H9 (cell line): ENCODE results near the gene DDX21. TPM values are rescaled to one million over a fixed set of nuclear protein-coding genes. Genes with fewer than 3 reads are reported as not detected.
A peak's percentile ranks its signal among the peaks of the same experiment; 100 is the strongest.
"Not testable (repeated sequence)": the region's sequence is repeated elsewhere in the genome, so short reads cannot be mapped to it uniquely, and the experiment has no call there.

Source experiments
- DNase-seq: peaks from one replicate; pipeline ENCODE4 v3.0.0-alpha.2; 2017
- H2AFZ ChIP-seq: one replicate; pipeline ENCODE4 v1.6.1; 2013; ENCODE audit warnings: mild to moderate bottlenecking, low read length, control low read depth, moderate library complexity
- H2AK5ac ChIP-seq: 2 replicates; pipeline ENCODE4 v1.6.1; 2013; ENCODE audit warnings: low read length, control low read depth, mixed read lengths; ENCODE audit not compliant: insufficient read length
- H2BK120ac ChIP-seq: one replicate; pipeline ENCODE4 v1.6.1; 2013; ENCODE audit warnings: low read depth, mild to moderate bottlenecking, low read length, control low read depth, inconsistent platforms; ENCODE audit not compliant: poor library complexity, severe bottlenecking
- H2BK12ac ChIP-seq: 2 replicates; pipeline ENCODE4 v1.6.1; 2013; ENCODE audit warnings: low read length, control low read depth, mixed read lengths, low read depth; ENCODE audit not compliant: insufficient read length
- H2BK15ac ChIP-seq: 2 replicates; pipeline ENCODE4 v1.6.1; 2013; ENCODE audit warnings: low read depth, low read length, control low read depth
- H2BK20ac ChIP-seq: one replicate; pipeline ENCODE4 v1.6.1; 2013; ENCODE audit warnings: low read depth, mild to moderate bottlenecking, low read length, control low read depth, inconsistent platforms; ENCODE audit not compliant: poor library complexity, severe bottlenecking
- H2BK5ac ChIP-seq: 2 replicates; pipeline ENCODE4 v1.6.1; 2013; ENCODE audit warnings: low read length, control low read depth, mixed read lengths; ENCODE audit not compliant: insufficient read length
- H3K14ac ChIP-seq: 2 replicates; pipeline ENCODE4 v1.6.1; 2013; ENCODE audit warnings: low read length, control low read depth; ENCODE audit not compliant: insufficient read depth
- H3K18ac ChIP-seq: 2 replicates; pipeline ENCODE4 v1.6.1; 2013; ENCODE audit warnings: low read depth, mild to moderate bottlenecking, mixed read lengths, low read length, control low read depth; ENCODE audit not compliant: insufficient read length
- H3K23ac ChIP-seq: 2 replicates; pipeline ENCODE4 v1.6.1; 2013; ENCODE audit warnings: low read length, control low read depth, mixed read lengths, low read depth; ENCODE audit not compliant: insufficient read length
- H3K23me2 ChIP-seq: 2 replicates; pipeline ENCODE4 v1.6.1; 2013; ENCODE audit warnings: low read depth, mild to moderate bottlenecking, mixed read lengths, low read length, control low read depth; ENCODE audit not compliant: insufficient read length, poor library complexity, severe bottlenecking
- H3K27ac ChIP-seq: 2 replicates; pipeline ENCODE4 v1.5.1; 2013; ENCODE audit warnings: low read length, control low read depth, mixed read lengths, low read depth; ENCODE audit not compliant: insufficient read length
- H3K27me3 ChIP-seq: 2 replicates; pipeline ENCODE4 v1.6.1; 2013; ENCODE audit warnings: low read length, control low read depth, inconsistent platforms; ENCODE audit not compliant: insufficient read depth
- H3K4ac ChIP-seq: 2 replicates; pipeline ENCODE4 v1.6.1; 2013; ENCODE audit warnings: low read depth, mild to moderate bottlenecking, control low read depth, inconsistent platforms, low read length, moderate library complexity
- H3K4me1 ChIP-seq: 2 replicates; pipeline ENCODE4 v1.6.1; 2013; ENCODE audit warnings: low read length, control low read depth, inconsistent platforms; ENCODE audit not compliant: insufficient read depth
- H3K4me2 ChIP-seq: 2 replicates; pipeline ENCODE4 v1.6.1; 2013; ENCODE audit warnings: low read length, control low read depth, mixed read lengths; ENCODE audit not compliant: insufficient read length, insufficient read depth
- H3K56ac ChIP-seq: 2 replicates; pipeline ENCODE4 v1.6.1; 2013; ENCODE audit warnings: low read depth, mild to moderate bottlenecking, mixed read lengths, low read length, control low read depth; ENCODE audit not compliant: insufficient read length
- H3K79me1 ChIP-seq: 2 replicates; pipeline ENCODE4 v1.6.1; 2013; ENCODE audit warnings: low read depth, mild to moderate bottlenecking, moderate library complexity, low read length, control low read depth, inconsistent platforms; ENCODE audit not compliant: insufficient read depth, poor library complexity, severe bottlenecking
- H3K79me2 ChIP-seq: 2 replicates; pipeline ENCODE4 v1.6.1; 2013; ENCODE audit warnings: low read length, control low read depth, inconsistent platforms; ENCODE audit not compliant: insufficient read depth
- H3K9ac ChIP-seq: 2 replicates; pipeline ENCODE4 v1.6.1; 2013; ENCODE audit warnings: low read length, control low read depth, mixed read lengths; ENCODE audit not compliant: insufficient read length; ENCODE audit errors: extremely low read depth
- H3K9me3 ChIP-seq: one replicate; pipeline ENCODE4 v1.6.1; 2013; ENCODE audit warnings: low read depth, low read length, inconsistent platforms; ENCODE audit not compliant: control insufficient read depth
- H3T11ph ChIP-seq: one replicate; pipeline ENCODE4 v1.6.1; 2013; ENCODE audit warnings: mild to moderate bottlenecking, low read length, control low read depth, inconsistent platforms
- H4K20me1 ChIP-seq: one replicate; pipeline ENCODE4 v1.6.1; 2013; ENCODE audit not compliant: control insufficient read depth, insufficient read length, insufficient read depth
- H4K5ac ChIP-seq: 2 replicates; pipeline ENCODE4 v1.6.1; 2013; ENCODE audit warnings: low read depth, mild to moderate bottlenecking, mixed read lengths, low read length, control low read depth; ENCODE audit not compliant: insufficient read length
- H4K8ac ChIP-seq: replicated peaks from 2 replicates; pipeline ENCODE4 v1.6.1; 2013; ENCODE audit warnings: low read length, control low read depth, mixed read lengths, low read depth; ENCODE audit not compliant: insufficient read length
- H4K91ac ChIP-seq: 2 replicates; pipeline ENCODE4 v1.6.1; 2013; ENCODE audit warnings: low read depth, mild to moderate bottlenecking, moderate library complexity, mixed read lengths, low read length, control low read depth; ENCODE audit not compliant: insufficient read length
- H3K27ac Mint-ChIP-seq, 3 experiments: 2 replicates in 2 of 3; 3 replicates in 1 of 3; pipeline ENCODE4 v1.8.0; 2020 to 2021; ENCODE audit warnings: mixed read lengths in 3 of 3, mild to moderate bottlenecking in 1 of 3, moderate library complexity in 1 of 3
- H3K27me3 Mint-ChIP-seq: 2 replicates; pipeline ENCODE4 v1.8.0; 2021; ENCODE audit warnings: low read depth, mild to moderate bottlenecking, moderate library complexity, mixed read lengths
- H3K36me3 Mint-ChIP-seq, 3 experiments: 2 replicates in 2 of 3; 3 replicates in 1 of 3; pipeline ENCODE4 v1.8.0; 2020 to 2021; ENCODE audit warnings: low read depth in 3 of 3, mixed read lengths in 3 of 3; ENCODE audit not compliant: insufficient read depth in 1 of 3
- H3K4me1 Mint-ChIP-seq, 2 experiments: 2 replicates each; pipeline ENCODE4 v1.8.0; 2020; ENCODE audit warnings: mixed read lengths in 2 of 2
- H3K4me3 Mint-ChIP-seq, 2 experiments: 2 replicates in 1 of 2; 3 replicates in 1 of 2; pipeline ENCODE4 v1.8.0; 2020 to 2021; ENCODE audit warnings: mild to moderate bottlenecking in 2 of 2, mixed read lengths in 2 of 2, moderate library complexity in 1 of 2
- H3K9me3 Mint-ChIP-seq, 2 experiments: 2 replicates in 1 of 2; 3 replicates in 1 of 2; pipeline ENCODE4 v1.8.0; 2020; ENCODE audit warnings: mild to moderate bottlenecking in 2 of 2, mixed read lengths in 2 of 2, moderate library complexity in 1 of 2
- CTCF ChIP-seq: fragments of 200-600 bp; sonication (generic); conservative IDR thresholded peaks from 3 replicates; pipeline ENCODE4 v1.8.0; 2021; ENCODE audit warnings: antibody characterized with exemption, mild to moderate bottlenecking
- WGBS: extraction: QIAGEN DNeasy Blood & Tissue Kit; methylation state at CpG from one replicate; pipeline ENCODE4 v1.1.7; 2013; ENCODE audit warnings: missing lambda C conversion rate, low lambda C conversion rate, mixed read lengths; ENCODE audit not compliant: insufficient read length; ENCODE audit errors: extremely low coverage; 5-methylcytosine and 5-hydroxymethylcytosine counted together
- total RNA-seq: library from RNA; stranded (reverse); gene quantifications from 2 replicates; pipeline ENCODE4 v1.2.1, GENCODE V29; 2021

Gene DDX21
- total RNA-seq, 1 experiment from 2014 or later: 180 TPM

DNA sequence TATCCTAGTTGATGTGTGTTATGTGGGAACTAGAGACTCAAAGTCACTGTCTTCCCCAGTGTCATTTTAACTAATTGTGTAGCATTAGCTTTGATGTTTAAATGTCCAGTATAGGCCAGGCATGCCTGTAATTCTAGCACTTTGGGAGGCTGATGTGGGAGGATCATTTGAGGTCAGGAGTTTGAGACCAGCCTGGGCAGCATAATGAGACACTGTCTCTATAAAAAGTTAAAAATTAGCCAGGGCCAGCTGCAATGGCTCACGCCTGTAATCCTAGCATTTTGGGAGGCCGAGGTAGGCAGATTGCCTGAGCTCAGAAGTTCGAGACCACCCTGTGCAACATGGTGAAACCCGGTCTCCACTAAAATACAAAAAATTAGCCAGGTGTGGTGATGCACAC is 30.5 kb upstream of the DDX21 start:
- Histone ChIP-seq H2BK12ac (no peak overlapping the region), H3K9ac (no peak overlapping the region), H4K20me1 (no peaks in the 10 kb centered on the region), H2BK120ac (no peak overlapping the region), H3K23me2 (no peaks in the 10 kb centered on the region), H4K91ac (no peak overlapping the region), H2AFZ (no peak overlapping the region), H3K4me2 (no peak overlapping the region), H3K79me2 (no peaks in the 10 kb centered on the region), H4K8ac (no peak overlapping the region), H3K27me3 (no peaks in the 10 kb centered on the region), H3K27ac (no peak overlapping the region), H3K14ac (no peak overlapping the region), H2BK15ac (no peak overlapping the region), H3K23ac (no peak overlapping the region), H2BK5ac (no peak overlapping the region), H2BK20ac (no peak overlapping the region), H3K79me1 (no peaks in the 10 kb centered on the region), H3T11ph (no peak overlapping the region), H2AK5ac (no peak overlapping the region), H3K56ac (no peak overlapping the region), H4K5ac (no peak overlapping the region), H3K9me3 (no peaks in the 10 kb centered on the region), H3K4ac (no peak overlapping the region), H3K18ac (no peak overlapping the region), H3K4me1 (no peaks in the 10 kb centered on the region)
- peaks cover 6 to 40% (median 34%) of the 10 kb centered on the region in 3 experiments; a peak in 6 of 7 replicates for H3K36me3 Mint-ChIP-seq
- H3K4me1 Mint-ChIP-seq: no peaks in the 10 kb centered on the region
- no peak for TF ChIP-seq CTCF
- no peak overlapping the region for H3K4me3 Mint-ChIP-seq
- no peak for DNase-seq
- H3K27me3 Mint-ChIP-seq: no peaks in the 10 kb centered on the region
- WGBS: no CpG with 5 or more reads among the region's 4 CpGs
- no peaks in the 10 kb centered on the region for H3K9me3 Mint-ChIP-seq
- H3K27ac Mint-ChIP-seq: peak overlapping the region in 1 of 3 experiments; percentile 40; a peak in 1 of 7 replicates

DNA sequence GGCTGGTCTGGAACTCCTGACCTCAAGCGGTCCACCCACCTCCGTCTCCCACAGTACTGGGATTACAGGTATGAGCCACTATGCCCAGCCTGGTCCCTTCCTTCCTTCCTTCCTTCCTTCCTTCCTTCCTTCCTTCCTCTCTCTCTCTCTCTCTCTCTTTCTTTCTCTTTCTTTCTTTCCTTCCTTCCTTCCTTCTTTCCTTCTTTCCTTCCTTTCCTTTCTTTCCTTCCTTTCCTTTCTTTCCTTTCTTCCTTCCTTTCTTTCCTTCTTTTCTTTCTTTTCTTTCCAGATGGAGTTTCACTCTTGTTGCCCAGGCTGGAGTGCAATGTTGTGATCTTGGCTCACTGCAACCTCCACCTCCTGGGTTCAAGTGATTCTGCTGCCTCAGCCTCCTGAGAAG is 26.8 kb upstream of the DDX21 start:
- not testable (repeated sequence) for H3K4me3 Mint-ChIP-seq, H3T11ph ChIP-seq, H4K20me1 ChIP-seq, H2BK120ac ChIP-seq, H3K4me2 ChIP-seq, H3K9ac ChIP-seq, H2BK15ac ChIP-seq, H2BK12ac ChIP-seq, H2BK20ac ChIP-seq, H3K27me3 Mint-ChIP-seq, H3K4me1 ChIP-seq, H3K23me2 ChIP-seq, H3K9me3 ChIP-seq, H3K18ac ChIP-seq, DNase-seq, H3K79me2 ChIP-seq, H4K5ac ChIP-seq, H3K56ac ChIP-seq, H4K8ac ChIP-seq, H3K4ac ChIP-seq, H3K27ac ChIP-seq, H2AK5ac ChIP-seq, H2BK5ac ChIP-seq, H3K4me1 Mint-ChIP-seq, H4K91ac ChIP-seq, H3K23ac ChIP-seq, H3K14ac ChIP-seq, H3K9me3 Mint-ChIP-seq, H3K79me1 ChIP-seq, H2AFZ ChIP-seq, H3K27me3 ChIP-seq
- Mint-ChIP-seq H3K36me3 (peaks cover 16 to 45% (median 41%) of the 10 kb centered on the region in 3 experiments; a peak in 6 of 7 replicates), H3K27ac (peak overlapping the region in 2 of 3 experiments; percentile 52 to 59; a peak in 4 of 7 replicates)
- no CpG with 5 or more reads among the region's 2 CpGs for WGBS
